Aorta (tissue), 5 donors: ENCODE results near the gene RPS6KA4. TPM values are rescaled to one million over a fixed set of nuclear protein-coding genes. Genes with fewer than 3 reads are reported as not detected.
"Not testable (repeated sequence)": the region's sequence is repeated elsewhere in the genome, so short reads cannot be mapped to it uniquely, and the experiment has no call there.

Experiments
- ATAC-seq: fragments of 200-7000 bp; cut with Tn5 transposase; one replicate; pipeline ENCODE4 v1.9.1; 2022; ENCODE audit warnings: moderate library complexity; ENCODE audit not compliant: low FRiP score
- DNase-seq, 2 donors: peaks; one replicate each; pipeline ENCODE4 v3.0.0-alpha.2; 2020
- H3K27ac ChIP-seq, 2 donors: one replicate each; pipeline ENCODE4 v1.5.1; 2013; ENCODE audit warnings: low read length in 2 of 2, mild to moderate bottlenecking in 2 of 2, moderate library complexity in 2 of 2, control low read depth in 1 of 2, inconsistent platforms in 1 of 2, low read depth in 1 of 2
- H3K27me3 ChIP-seq, 2 donors: one replicate each; pipeline ENCODE4 v1.6.1; 2013; ENCODE audit warnings: control low read depth in 1 of 2, low read length in 1 of 2, mild to moderate bottlenecking in 1 of 2, moderate library complexity in 1 of 2; ENCODE audit not compliant: insufficient read depth in 2 of 2, control insufficient read depth in 1 of 2
- H3K36me3 ChIP-seq, 2 donors: one replicate each; pipeline ENCODE4 v1.6.1; 2013; ENCODE audit warnings: control low read depth in 1 of 2, low read length in 1 of 2, mild to moderate bottlenecking in 1 of 2; ENCODE audit not compliant: insufficient read depth in 2 of 2, control insufficient read depth in 1 of 2
- H3K4me1 ChIP-seq, 2 donors: one replicate each; pipeline ENCODE4 v1.6.1; 2013; ENCODE audit warnings: low read length in 2 of 2, control low read depth in 1 of 2, mild to moderate bottlenecking in 1 of 2, moderate library complexity in 1 of 2; ENCODE audit not compliant: insufficient read depth in 2 of 2, control insufficient read depth in 1 of 2
- H3K4me3 ChIP-seq, 2 donors: one replicate each; pipeline ENCODE4 v1.5.1; 2013; ENCODE audit warnings: low read length in 2 of 2, control low read depth in 1 of 2, mild to moderate bottlenecking in 1 of 2
- H3K9me3 ChIP-seq: one replicate; pipeline ENCODE4 v1.6.1; 2013; ENCODE audit warnings: mild to moderate bottlenecking, low read length; ENCODE audit not compliant: control insufficient read depth
- WGBS, 2 donors: extraction: QIAGEN DNeasy Blood & Tissue Kit; methylation state at CpG; one replicate each; pipeline ENCODE4 v1.1.7; 2013; 5-methylcytosine and 5-hydroxymethylcytosine counted together
- intact Hi-C, 2 donors: fragments of 100-400 bp; cut with DNase I; formaldehyde crosslinking; loops; one replicate each; pipeline versions ENCODE4 v1.14.2 to v1.15.0; 2022
- polyA plus RNA-seq, 2 donors: library from polyadenylated mRNA; stranded (reverse); fragments of 200-250 nt; gene quantifications; one replicate each; pipeline ENCODE4 v1.2.3, GENCODE V29; 2013
- total RNA-seq, 2 donors: library from RNA; stranded (reverse); fragmentation: NEBNext Ultra II Directional; extraction: Animal tissue kit (Norgen Biotek cat#: 25700); gene quantifications; one replicate each; pipeline ENCODE4 v1.2.1, GENCODE V29; 2021
- donor health status: healthy with polysubstance abuse.
- donor health status: Bipolar disorder and iron deficiency.
- donor health status: DM: no; HTN: no; CAD: no.
- donor health status: DM: no; HTN: no; CAD: no.
- donor health status: DM: yes; HTN: yes; CAD: no.

RPS6KA4 gene
- total and polyA plus RNA-seq, 4 donors: 14.1 to 31.8 (median 26.5) TPM

DNA sequence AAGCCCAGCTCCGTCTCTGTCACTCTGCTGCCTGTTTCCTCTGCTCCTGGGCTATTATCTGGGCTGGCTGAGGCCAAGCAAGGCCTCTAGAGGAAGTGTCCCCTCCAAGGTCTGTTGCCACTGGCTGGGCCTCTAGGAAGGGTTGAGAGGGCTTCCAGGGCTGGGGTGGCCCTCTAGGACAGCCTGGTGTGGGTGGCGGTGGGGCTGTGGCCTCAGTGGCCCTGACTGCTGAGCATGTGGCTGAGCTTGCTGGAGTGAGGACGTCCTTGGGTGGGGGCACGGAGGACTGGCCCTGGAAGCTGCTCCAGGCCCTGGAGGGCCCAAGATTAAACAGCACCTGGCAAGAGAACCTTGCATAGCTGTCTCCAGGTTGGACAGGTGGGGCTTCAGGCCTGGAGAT, 35.0 kb upstream of the RPS6KA4 start:
- H3K36me3 ChIP-seq, H3K4me1 ChIP-seq, ATAC-seq, H3K4me3 ChIP-seq, intact Hi-C loops, H3K27ac ChIP-seq, DNase-seq, H3K27me3 ChIP-seq, H3K9me3 ChIP-seq: not testable (repeated sequence)
- 87 to 88% methylated on average over 4 of the region's 4 CpGs for WGBS, 2 donors

DNA sequence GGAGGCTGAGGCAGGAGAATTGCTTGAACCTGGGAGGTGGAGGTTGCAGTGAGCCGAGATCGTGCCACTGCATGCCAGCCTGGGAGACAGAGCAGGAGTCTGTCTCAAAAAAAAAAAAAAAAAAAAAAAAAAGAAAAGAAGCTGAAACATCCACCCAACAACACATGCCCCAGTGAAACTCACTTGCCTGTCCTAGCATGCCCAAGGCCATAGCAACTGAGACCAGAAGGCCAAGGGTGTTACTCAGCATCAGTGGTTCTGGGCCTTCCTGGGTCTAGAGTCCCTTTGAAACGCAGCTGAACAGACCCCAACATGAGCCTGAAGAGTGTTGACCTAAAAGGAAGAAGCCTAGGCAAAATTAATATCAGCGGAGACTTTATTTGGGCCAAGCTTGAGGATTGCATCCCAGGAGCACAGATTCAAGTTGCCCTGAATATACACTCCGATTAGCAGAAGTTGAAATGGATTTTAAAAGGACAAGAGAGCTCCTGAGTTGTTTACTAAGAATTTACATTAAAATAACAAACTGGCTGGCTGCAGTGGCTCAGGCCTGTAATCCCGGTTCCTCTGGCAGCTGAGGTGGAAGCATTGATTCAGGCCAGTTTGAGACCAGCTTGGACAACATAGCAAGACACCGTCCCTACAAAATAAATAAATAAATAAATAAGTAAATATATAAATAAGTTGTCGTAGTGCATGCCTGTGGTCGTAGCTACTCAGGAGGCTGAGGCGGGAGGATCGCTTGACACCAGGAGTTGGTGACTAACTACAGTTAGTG, 34.1 kb upstream of the RPS6KA4 start:
- no peaks in the 10 kb centered on the region for H3K36me3 ChIP-seq
- no peak for DNase-seq
- intact Hi-C loops: no loop called here
- no peaks in the 10 kb centered on the region for H3K4me1 ChIP-seq
- H3K4me3 ChIP-seq: no peak overlapping the region
- no peaks in the 10 kb centered on the region for H3K27me3 ChIP-seq
- ATAC-seq: no peak
- H3K27ac ChIP-seq: no peak overlapping the region
- H3K9me3 ChIP-seq: no peaks in the 10 kb centered on the region
- WGBS, 2 donors: 89 to 90% methylated on average over 11 of the region's 11 CpGs

DNA sequence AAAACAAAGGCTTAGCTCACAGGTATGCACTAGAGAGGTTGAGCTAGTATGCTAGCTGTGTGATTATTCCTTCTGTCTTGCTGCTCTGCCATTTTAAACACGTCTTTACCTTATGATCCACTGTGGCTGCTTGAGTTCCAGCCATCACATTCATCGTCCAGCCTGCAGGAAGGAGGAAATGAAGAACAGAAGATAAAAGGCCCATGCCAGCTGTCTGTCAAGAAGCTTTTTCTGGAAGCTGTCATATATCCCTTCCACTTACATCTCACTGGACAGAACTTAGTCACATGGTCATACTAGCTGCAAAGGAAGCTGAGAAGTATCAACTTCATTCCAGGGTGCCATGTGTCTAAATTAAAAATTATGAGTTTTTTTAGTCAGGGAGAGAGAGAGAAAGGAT, 31.6 kb upstream of the RPS6KA4 start:
- ATAC-seq: no peak
- 97 to 100% methylated on average over 2 of the region's 2 CpGs for WGBS, 2 donors
- Histone ChIP-seq H3K9me3 (no peaks in the 10 kb centered on the region), H3K4me3 (no peak overlapping the region), H3K27me3 (no peaks in the 10 kb centered on the region), H3K27ac (no peak overlapping the region), H3K36me3 (no peaks in the 10 kb centered on the region), H3K4me1 (no peaks in the 10 kb centered on the region)
- intact Hi-C loops: no loop called here
- no peak for DNase-seq

DNA sequence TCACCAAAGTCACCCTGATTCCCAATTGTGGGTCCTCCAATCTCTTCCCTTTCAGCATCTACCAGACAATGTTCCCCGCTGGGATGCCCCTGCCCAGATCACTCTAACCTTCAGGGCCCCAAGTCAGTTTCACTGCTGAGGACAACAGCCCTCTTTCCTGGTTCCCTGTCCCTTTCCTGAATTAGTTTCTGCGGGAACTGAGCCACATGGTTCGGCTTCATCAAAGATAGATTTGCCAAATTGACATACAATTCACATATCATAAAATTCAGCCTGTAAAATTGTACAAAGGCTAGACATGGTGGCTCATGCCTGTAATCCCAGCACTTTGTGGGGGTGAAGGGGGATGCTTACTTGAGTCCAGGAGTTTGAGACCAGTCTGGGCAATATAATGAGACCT, 31.0 kb upstream of the RPS6KA4 start:
- H3K27ac ChIP-seq: no peak overlapping the region

DNA sequence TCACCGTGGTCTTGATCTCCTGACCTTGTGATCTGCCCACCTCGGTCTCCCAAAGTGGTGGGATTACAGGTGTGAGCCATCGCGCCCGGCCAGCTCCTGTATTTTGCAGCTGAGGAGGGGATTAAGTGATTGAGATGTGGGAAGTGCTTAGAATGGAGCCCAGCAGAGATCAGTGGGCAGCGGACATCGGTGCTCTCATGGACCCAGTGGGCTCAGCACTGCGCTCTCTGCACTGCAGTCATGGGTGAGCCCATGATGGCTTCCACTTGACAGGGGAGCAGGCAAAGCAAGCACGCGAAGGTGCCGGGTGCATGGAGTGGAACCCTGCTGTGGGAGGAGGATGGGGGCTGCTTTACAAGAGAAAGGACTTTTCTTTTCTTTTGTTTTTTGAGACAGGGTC, 28.1 kb upstream of the RPS6KA4 start:
- DNase-seq (no peak), ATAC-seq (no peak)
- Histone ChIP-seq H3K4me3 (no peak overlapping the region), H3K4me1 (no peaks in the 10 kb centered on the region), H3K27me3 (no peaks in the 10 kb centered on the region), H3K36me3 (no peaks in the 10 kb centered on the region), H3K9me3 (no peaks in the 10 kb centered on the region), H3K27ac (no peak overlapping the region)
- intact Hi-C loops: no loop called here
- WGBS, 2 donors: 89 to 90% methylated on average over 11 of the region's 11 CpGs

More for the DNA sequence above, 31.0 kb upstream of the RPS6KA4 start:
- Histone ChIP-seq H3K27me3 (no peaks in the 10 kb centered on the region), H3K36me3 (no peaks in the 10 kb centered on the region), H3K9me3 (no peaks in the 10 kb centered on the region), H3K4me3 (no peak overlapping the region), H3K4me1 (no peaks in the 10 kb centered on the region)
- DNase-seq (no peak), ATAC-seq (no peak)
- intact Hi-C loops: no loop called here
- WGBS, 2 donors: 89 to 92% methylated on average over 3 of the region's 3 CpGs

DNA sequence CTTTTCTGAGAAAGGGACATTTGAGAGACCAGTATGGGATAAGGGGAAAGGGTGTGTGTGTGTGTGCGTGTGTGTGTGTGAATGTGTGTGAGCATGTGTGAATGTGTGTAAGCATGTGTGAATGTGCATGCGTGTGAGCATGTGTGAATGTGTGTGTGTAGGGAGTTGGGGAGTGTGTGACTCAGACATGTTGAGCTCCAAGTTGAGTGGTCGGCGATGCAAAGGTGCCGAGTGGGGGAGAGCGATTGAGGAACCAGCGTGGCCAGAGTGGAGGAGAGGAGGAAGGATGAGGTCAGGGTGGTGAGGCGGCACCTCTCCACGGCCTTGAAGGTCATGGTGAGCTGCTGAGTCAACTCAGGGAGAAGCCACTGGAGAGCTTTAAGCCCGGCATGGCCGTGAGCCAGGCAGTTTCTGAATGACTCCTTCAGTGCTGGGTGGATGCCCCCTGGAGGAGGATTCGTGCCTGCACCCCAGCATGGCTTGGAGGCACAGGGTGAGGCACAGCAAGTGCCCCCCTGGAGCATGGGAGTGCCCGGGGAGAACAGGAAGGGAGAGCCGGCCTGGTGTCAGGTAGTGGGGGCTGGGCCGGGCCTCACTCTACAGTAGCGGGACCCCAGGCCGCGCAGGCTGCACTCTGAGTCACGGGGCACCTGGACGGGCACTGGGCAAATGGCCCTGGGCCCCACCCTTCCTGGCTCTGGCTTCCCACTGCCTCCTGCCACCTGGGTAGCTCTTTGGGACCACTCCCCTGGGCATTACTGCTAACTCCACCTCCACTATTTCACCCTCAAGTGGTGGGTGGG, 27.2 kb upstream of the RPS6KA4 start:
- no peak overlapping the region for H3K4me3 ChIP-seq
- DNase-seq: peak; percentile 86 to 91
- 48 to 58% methylated on average over 20 of the region's 20 CpGs for WGBS, 2 donors
- no peaks in the 10 kb centered on the region for H3K4me1 ChIP-seq
- H3K36me3 ChIP-seq: no peaks in the 10 kb centered on the region
- ATAC-seq: peak; percentile 64
- H3K27ac ChIP-seq: no peak overlapping the region
- intact Hi-C loops: no loop called here
- no peaks in the 10 kb centered on the region for H3K27me3 ChIP-seq
- no peaks in the 10 kb centered on the region for H3K9me3 ChIP-seq

DNA sequence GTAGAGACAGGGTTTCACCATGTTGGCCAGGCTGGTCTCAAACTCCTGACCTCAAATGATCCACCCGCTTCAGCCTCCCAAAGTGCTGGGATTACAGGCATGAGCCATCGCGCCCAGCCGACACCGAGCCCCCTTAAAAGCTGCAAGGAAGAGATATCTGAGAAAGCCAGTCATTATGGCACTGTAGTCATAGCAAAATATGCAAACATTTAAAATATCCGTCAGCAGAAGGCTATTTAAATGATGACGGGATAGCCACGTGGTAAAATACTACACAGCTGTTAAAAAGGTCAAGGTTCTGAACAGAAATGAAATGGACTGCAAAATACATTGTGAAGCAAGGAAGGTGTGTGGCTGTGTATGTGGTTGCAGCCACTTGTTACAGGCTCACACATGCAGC, 25.4 kb upstream of the RPS6KA4 start:
- 92 to 94% methylated on average over 8 of the region's 8 CpGs for WGBS, 2 donors
- H3K4me1 ChIP-seq: no peaks in the 10 kb centered on the region
- no peak for DNase-seq

DNA sequence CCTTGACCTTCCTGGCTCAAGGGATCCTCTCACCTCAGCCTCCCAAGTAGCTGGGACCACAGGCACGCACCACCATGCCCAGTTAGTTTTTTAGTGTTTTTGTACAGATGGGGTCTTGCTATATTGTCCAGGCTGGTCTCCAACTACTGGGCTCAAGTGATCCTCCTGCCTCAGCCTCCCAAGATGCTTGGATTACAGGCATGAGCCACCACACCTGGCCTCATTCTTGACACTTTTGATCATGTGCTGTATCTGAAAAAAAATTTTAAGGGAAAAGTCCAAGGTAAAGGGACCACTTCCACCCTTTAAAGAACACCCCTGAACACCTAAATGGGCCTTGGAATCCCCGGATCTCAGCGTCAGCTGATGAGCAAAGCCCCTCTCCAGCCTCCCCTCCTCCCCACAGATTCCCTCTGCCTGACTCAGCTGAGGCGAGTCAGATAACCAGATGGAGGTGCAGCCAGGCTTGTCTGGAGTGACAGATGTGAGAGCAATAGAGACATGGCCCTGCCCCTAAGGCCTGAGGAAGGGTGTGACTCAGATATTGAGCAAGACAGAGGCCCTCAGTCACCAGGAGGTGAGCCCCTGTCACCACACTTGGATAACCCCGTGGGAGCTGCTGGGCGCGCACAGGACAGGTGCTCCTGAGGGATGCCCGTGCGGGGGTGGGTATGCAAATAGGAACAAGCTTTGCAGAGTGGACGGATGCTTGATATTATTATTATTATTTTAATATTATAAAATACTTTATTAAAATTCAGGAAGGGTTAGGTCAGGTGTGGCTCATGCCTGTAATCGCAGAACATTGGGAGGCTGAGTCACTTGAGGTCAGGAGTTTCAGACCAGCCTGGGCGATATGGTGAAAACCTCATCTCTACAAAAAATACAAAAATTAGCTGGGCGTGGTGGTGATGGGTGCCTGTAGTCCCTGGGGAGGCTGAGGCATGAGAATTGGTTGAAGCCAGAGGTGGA, 23.9 kb upstream of the RPS6KA4 start:
- H3K27me3 ChIP-seq: no peaks in the 10 kb centered on the region
- WGBS, 2 donors: 68 to 72% methylated on average over 13 of the region's 13 CpGs
- ATAC-seq: no peak
- H3K36me3 ChIP-seq: no peaks in the 10 kb centered on the region
- H3K4me3 ChIP-seq: no peak overlapping the region
- no peaks in the 10 kb centered on the region for H3K9me3 ChIP-seq
- no peak for DNase-seq
- no peak overlapping the region for H3K27ac ChIP-seq
- intact Hi-C loops: no loop called here
- H3K4me1 ChIP-seq: no peaks in the 10 kb centered on the region

More for the DNA sequence above, 25.4 kb upstream of the RPS6KA4 start:
- intact Hi-C loops: no loop called here
- no peaks in the 10 kb centered on the region for H3K36me3 ChIP-seq
- H3K27ac ChIP-seq: no peak overlapping the region
- no peaks in the 10 kb centered on the region for H3K27me3 ChIP-seq
- H3K4me3 ChIP-seq: no peak overlapping the region
- no peaks in the 10 kb centered on the region for H3K9me3 ChIP-seq
- ATAC-seq: no peak
